GM19468 (cell line): ENCODE measurements around the gene SHISA4.
"Not testable (repeated sequence)": the region's sequence is repeated elsewhere in the genome, so short reads cannot be mapped to it uniquely, and the experiment has no call there.

Experiments used
- ATAC-seq: cut with Tn5 transposase; IDR thresholded peaks from one replicate; pipeline ENCODE4 v1.9.1; 2021; ENCODE audit warnings: mild to moderate bottlenecking, moderate library complexity, moderate number of reproducible peaks; ENCODE audit not compliant: unreplicated experiment; ENCODE audit errors: extremely low read depth

SHISA4 gene

DNA sequence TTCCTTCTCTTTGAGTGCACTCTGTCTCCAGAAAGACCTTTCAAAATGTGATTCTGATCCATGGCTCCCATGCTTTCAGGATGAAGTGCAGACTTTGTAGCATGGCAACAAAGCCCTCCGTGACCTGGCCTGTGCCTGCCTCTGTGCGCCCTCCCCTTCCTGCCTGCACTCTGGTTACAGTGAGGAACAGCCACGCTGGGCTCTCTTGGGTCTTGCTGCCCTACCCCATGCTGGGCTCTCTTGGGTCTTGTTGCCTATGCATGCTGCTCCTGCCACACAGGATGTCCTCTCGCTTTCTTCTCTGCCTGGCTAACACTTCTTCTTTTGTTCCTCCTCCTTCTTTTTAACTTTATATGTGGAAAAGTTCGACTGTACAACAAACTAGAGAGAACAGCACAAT is 29.6 kb downstream of the SHISA4 start:
- no peak for ATAC-seq

DNA sequence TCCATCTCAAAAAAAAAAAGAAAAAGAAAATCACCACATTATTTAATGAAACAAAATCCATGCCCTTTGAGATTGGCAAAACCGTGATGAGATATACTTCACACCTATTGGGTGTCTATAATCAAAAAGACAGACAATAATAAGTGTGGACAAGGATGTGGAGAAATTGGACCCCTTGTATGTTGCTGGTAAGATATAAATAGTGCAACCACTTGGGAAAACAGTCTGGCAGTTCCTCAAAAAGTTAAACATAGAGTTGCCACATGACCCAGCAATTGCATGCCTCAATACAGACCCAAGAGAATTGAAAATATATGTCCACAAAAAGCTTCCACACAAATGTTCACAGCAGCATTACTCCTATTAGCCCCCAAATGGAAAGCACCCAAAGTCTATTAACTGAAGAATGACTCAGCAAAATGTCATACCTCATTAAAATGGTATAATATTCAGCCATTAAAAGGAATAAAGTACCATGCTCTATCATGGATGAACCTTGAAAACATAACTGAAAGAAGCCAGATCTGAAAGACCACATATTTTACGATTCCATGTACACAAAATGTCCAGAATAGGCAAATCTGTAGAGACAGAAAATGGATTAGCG is 33.4 kb downstream of the SHISA4 start:
- no peak for ATAC-seq

- ATAC-seq: no peak
Observed at GRCh38 chr1:201925301-201925567, 36.5 kb downstream of the SHISA4 start.

- ATAC-seq: no peak
Observed at GRCh38 chr1:201925981-201926645, 37.4 kb downstream of the SHISA4 start.

- no peak for ATAC-seq
Observed at GRCh38 chr1:201928266-201928665, 39.6 kb downstream of the SHISA4 start.

DNA sequence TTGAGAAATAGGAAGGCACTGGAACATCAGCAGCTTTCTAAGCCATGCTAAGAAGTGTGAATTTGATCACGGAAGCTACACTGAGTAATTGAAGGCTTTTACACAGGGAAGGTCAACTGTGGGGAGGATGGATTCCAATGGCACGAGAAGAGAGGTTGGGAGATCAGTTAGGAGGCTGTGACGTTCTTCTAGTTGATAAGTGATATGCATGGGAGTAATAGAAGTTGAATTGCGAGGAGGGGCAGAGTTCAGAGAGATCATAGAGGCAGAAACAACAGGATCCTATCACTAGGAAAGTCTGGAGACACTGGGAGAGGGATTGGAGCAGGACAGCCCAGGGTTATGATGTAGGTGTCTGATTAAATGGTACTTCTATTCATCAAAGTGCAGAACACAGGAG is 41.4 kb downstream of the SHISA4 start:
- ATAC-seq: no peak

GRCh38 chr1:201930803-201931202 is 42.1 kb downstream of the SHISA4 start:
- no peak for ATAC-seq

DNA sequence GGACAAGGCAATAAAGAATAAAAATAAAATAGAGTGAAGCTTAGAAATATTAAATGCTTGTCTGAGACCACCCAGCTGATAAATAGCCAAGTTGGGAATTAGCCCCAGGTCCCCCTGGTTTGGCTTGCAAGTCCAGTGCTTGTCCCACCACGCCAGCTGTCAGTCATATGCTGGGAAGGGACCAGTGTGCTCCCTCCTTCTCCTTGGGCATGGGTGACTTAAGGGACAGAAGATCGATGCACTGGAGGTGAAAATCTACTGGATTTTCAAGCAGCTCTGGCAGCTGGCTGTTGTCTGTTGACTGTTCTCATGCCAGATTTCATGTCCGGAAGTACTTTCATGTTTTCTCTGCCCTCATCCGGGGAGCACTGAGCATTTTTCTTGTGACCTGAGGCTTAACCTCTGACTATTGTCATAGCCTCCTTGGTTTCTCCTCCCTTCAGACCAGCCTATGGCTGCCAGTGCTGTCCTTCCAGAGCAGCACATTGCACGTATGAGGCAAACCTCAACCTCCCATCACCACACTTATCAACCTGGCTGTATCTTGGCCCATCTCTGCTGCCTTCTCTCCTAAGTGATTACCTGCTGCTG is 45.2 kb downstream of the SHISA4 start:
- ATAC-seq: no peak

DNA sequence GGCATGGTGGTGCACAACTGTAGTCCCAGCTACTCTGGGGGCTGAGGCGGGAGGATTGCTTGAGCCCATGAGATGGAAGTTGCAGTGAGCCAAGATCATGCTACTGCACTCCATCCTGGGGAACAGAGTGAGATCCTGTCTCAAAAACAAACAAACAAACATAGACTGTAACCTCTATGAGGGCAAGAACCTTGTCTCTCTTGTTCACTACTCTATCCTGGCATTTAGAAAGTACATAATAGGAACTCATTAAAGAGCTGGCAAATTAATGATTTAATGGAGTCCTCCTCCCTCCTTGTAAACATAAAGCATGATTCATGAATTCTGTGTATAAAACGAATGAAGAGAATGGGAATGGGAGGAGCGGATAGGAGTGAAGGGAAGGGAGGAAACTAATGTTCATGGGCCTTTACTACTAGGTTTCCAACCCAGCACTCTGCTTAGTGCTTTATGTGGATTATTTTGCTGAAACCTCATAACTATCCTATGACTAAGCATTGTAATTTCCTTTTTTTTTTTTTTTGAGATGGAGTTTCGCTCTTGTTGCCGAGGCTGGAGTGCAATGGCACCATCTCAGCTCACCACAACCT is 49.0 kb downstream of the SHISA4 start:
- no peak for ATAC-seq

DNA sequence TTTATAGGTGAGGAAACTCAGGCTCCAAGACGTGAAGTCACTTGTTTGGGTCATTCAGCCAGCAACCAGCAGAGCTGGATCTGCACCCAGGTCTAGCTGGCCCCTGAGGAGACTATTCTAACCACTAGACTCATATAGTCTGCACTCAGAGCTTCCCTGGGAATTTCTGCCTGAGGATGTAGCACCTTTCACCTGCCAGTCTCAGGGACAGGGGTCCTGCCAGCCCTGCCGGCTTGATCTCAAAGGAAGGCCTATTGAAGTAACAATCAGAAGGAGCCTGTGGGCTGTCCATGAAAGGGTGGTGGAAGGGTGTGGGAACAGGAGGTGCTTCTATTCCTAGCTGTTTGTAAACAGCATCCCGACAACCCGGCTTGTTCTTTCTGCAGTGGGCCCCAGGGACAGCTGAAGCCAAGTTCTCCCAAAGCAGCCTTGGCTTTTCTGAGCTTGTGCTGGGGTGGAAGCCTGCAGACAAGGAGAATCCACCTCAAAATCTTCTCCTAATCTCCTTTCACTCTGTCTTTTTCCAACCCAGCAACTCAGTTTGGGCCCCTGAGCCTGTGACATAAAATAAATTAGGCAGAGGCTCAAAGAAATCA is 49.8 kb downstream of the SHISA4 start:
- no peak for ATAC-seq

GRCh38 chr1:201939148-201939547 is 50.5 kb downstream of the SHISA4 start:
- ATAC-seq: no peak

- no peak for ATAC-seq
Observed at GRCh38 chr1:201939574-201939973, 50.9 kb downstream of the SHISA4 start.

DNA sequence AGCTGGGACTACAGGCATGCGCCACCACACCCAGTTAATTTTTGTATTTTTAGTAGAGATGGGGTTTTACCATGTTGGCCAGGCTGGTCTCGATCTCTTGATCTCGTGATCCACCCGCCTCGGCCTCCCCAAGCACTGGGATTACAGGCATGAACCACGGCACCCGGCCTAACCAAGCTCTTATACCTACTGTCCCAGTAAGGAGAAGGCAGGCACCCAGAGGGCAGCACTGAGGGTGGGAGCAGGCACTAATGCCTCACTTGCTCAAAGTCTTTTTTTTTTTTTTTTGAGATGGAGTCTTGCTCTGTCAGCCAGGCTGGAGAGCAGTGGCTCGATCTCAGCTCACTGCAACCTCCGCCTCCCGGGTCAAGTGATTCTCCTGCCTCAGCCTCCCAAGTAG is 51.6 kb downstream of the SHISA4 start:
- not testable (repeated sequence) for ATAC-seq

- no peak for ATAC-seq
Observed at GRCh38 chr1:201941420-201942128, 52.9 kb downstream of the SHISA4 start.

DNA sequence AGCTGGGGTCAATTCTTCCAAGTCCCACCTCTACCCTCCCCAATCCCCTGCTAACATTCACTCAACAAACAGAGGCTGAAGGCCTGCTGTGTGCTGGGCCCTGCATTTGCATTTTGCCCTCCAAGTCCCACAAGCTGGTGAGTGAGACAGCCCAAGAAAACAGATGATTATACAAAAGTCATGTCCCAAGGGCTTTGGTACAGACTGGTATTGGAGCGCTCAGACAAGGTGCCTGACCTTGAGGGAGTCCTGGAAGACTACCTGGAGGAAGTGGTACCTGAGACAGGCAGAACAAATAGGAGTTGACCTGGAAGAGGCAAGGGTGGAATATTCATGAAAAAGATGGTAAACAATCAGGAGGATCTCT is 53.4 kb downstream of the SHISA4 start:
- ATAC-seq: no peak
